AG04450 (cell line): ENCODE results near the gene MYO18B. TPM values are rescaled to one million over a fixed set of nuclear protein-coding genes. Genes with fewer than 3 reads are reported as not detected.

ENCODE experiments used
- CTCF ChIA-PET: fragments of 300-600, 350-600 bp; formaldehyde crosslinking; extraction: SDS; loops from one replicate; lab custom pipeline; 2022; ENCODE audit warnings: antibody characterized with exemption, inconsistent platforms; lab: Charles Lee
- POLR2A ChIA-PET: fragments of 350-600 bp; formaldehyde crosslinking; extraction: SDS; loops from one replicate; lab custom pipeline; 2021; ENCODE audit warnings: antibody characterized with exemption, inconsistent platforms; lab: Yijun Ruan, JAX
- DNase-seq: peaks from one replicate; pipeline ENCODE4 v3.0.0-alpha.2; 2011; ENCODE audit warnings: low read depth, low spot score
- H3K27ac ChIP-seq: one replicate; pipeline ENCODE4 v1.5.1; 2012; ENCODE audit warnings: low read depth, low read length, control low read depth
- H3K27me3 ChIP-seq: one replicate; pipeline ENCODE4 v1.6.0; 2012; ENCODE audit warnings: low read length; ENCODE audit not compliant: control insufficient read depth, insufficient read depth
- H3K4me3 ChIP-seq: 2 replicates; pipeline ENCODE4 v1.5.1; 2011; ENCODE audit warnings: mild to moderate bottlenecking, low read depth, low read length, control low read depth
- H3K9me3 ChIP-seq: 2 replicates; pipeline ENCODE4 v1.5.1; 2012; ENCODE audit warnings: low read length; ENCODE audit not compliant: control insufficient read depth, insufficient read depth
- polyA plus RNA-seq: library from polyadenylated mRNA; depleted of rRNA; stranded (reverse); fragments of >200 nt; gene quantifications from 2 replicates; pipeline ENCODE4 v1.2.3, GENCODE V29; 2011
- TF ChIP-seq, protein P1 (sequence below): IDR thresholded peaks from 2 replicates; pipeline ENCODE4 v1.5.1; 2011; ENCODE audit warnings: low read depth, low read length, control low read depth, inconsistent platforms

The MYO18B gene
- polyA plus RNA-seq, 1 experiment, result not detected

DNA sequence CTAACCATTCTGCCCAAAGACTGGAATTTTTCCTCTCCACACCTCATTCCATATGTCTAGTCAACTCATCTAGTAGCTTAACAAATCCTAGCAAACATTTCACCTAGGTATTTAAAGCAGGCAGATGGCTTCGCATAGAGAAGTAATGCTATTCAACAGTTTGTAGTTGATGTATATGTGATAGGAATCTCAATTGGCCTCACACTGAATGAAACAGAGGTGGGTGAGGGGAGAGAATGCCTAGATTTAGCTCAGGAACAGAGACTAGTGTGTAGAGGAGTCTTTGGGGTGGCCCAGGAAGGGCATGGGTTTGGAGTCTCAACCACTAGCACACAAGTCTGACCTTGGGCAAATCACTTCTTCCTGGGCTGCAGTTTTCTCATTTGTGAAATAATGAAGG, 196.2 kb downstream of the MYO18B start:
- no peak overlapping the region for H3K4me3 ChIP-seq
- H3K27me3 ChIP-seq, result no peaks in the 10 kb centered on the region
- ChIA-PET POLR2A (no interaction called here), CTCF (no interaction called here)
- DNase-seq, result no peak
- H3K27ac ChIP-seq, result no peak overlapping the region
- TF ChIP-seq, protein P1, sequence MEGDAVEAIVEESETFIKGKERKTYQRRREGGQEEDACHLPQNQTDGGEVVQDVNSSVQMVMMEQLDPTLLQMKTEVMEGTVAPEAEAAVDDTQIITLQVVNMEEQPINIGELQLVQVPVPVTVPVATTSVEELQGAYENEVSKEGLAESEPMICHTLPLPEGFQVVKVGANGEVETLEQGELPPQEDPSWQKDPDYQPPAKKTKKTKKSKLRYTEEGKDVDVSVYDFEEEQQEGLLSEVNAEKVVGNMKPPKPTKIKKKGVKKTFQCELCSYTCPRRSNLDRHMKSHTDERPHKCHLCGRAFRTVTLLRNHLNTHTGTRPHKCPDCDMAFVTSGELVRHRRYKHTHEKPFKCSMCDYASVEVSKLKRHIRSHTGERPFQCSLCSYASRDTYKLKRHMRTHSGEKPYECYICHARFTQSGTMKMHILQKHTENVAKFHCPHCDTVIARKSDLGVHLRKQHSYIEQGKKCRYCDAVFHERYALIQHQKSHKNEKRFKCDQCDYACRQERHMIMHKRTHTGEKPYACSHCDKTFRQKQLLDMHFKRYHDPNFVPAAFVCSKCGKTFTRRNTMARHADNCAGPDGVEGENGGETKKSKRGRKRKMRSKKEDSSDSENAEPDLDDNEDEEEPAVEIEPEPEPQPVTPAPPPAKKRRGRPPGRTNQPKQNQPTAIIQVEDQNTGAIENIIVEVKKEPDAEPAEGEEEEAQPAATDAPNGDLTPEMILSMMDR, result no peak
- H3K9me3 ChIP-seq, result peaks cover 29% of the 10 kb centered on the region

DNA sequence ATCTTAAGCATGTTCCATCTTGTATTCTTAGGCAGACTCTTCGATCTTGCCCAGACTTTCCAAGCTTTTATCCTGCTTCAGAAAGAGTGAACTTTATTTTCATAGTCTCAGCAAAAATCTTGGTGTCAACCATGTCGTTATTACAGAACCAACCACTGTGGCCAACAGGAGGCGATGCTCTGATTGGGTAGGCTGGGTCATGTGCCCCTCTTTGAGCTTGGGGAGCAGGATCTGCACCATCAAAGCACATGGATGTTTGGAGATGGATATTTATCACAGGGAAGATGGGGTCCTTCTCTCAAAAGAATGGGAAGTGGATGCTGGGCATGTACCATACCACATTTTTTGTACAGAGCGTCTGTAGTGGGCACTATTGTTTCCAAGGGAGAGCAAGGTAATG, 197.4 kb downstream of the MYO18B start:
- Histone ChIP-seq H3K27me3 (no peaks in the 10 kb centered on the region), H3K27ac (no peak overlapping the region), H3K9me3 (peaks cover 32% of the 10 kb centered on the region), H3K4me3 (no peak overlapping the region)
- POLR2A ChIA-PET, result no interaction called here
- CTCF ChIA-PET, result no interaction called here
- no peak for DNase-seq
- TF ChIP-seq, protein P1, result no peak

DNA sequence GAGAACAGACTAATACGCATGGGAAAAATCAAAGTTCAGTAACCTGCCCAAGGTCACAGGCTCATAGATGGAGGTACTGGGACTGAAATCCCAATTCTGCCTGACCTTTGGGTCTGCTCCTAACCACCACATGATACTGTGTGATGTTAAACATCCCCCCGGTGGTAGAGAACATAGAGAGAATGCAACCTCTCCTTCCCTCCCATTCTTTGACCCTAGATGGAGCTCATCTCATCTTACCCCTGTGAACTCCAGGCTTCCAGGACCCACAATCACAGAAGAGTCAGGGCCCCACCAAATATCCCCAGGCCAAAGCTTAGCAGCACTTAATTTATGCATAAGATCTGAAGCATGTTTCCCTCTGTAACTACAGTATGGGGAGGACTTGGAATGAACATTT, 198.5 kb downstream of the MYO18B start:
- no peaks in the 10 kb centered on the region for H3K27me3 ChIP-seq
- no peak overlapping the region for H3K27ac ChIP-seq
- TF ChIP-seq, protein P1, result no peak
- DNase-seq, result no peak
- ChIA-PET CTCF (no interaction called here), POLR2A (no interaction called here)
- H3K4me3 ChIP-seq, result no peak overlapping the region
- peaks cover 41% of the 10 kb centered on the region for H3K9me3 ChIP-seq

DNA sequence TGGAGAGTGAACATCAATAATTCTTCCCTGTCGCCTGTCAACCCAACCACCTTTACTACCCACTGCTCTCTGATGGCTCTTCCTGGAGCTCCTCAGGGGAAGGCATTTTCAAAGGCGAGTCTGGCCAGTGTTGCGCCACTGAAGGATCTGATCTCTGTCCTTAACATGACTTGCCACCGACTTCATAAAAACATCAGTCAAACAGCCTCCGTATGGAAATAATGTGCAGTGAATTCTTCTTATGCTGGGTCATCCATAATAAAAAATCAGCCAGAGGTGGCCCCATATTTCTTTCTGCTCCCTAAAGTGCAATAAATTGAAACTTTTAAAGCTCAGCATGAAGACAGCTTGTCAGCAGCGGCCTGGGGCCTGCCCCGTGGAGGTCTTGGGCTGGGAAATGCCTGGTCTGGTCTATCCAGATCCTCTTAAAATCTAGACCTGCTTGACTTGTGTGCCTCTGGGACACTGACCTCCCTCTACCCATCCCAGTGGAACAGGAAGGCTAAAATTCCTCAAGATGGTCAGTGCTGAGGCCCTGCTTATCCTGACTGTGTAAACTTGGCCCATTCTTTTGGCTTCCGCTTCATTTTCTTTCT, 199.5 kb downstream of the MYO18B start:
- no peak overlapping the region for H3K27ac ChIP-seq
- ChIA-PET POLR2A (no interaction called here), CTCF (no interaction called here)
- H3K9me3 ChIP-seq, result peaks cover 42% of the 10 kb centered on the region
- DNase-seq, result no peak
- no peak overlapping the region for H3K4me3 ChIP-seq
- H3K27me3 ChIP-seq, result no peaks in the 10 kb centered on the region
- TF ChIP-seq, protein P1, result no peak

DNA sequence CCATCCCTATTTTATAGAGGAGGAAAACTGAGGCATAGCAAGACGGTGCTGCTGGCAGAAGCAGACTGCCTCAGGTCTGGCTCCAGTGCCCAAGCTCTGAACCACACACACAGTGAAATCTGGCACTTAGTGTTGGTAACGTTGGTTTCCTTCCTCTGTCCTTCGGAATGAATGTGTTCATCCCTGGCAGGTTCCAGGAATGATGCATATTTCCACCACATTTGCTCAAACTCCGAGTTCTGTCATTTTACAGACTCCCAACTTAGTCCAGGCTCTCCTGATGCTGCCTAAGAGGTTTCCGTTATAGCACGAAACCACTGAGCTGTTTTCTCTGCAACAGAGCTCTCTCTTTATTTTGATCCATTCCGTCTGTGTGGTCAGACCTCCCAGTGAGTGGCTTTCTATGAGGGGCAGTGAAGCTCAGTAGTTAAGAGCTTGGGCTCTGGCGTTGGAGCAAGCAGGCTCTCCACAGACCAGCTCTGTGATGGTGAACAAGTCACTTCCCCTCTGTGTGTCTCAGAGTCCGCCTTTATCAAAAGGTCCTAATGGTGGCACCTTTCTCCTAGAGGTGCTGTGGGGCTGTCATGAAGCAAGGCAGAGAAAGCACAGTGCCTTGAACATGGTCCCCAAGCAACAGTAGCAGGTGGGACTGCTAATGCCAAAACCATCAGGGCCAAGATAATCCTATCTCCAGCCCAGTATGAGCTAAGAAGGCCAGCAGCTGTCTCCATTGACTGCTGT, 200.3 kb downstream of the MYO18B start:
- no peak overlapping the region for H3K27ac ChIP-seq
- no peak for DNase-seq
- H3K27me3 ChIP-seq, result no peaks in the 10 kb centered on the region
- no peak overlapping the region for H3K4me3 ChIP-seq
- POLR2A ChIA-PET, result no interaction called here
- TF ChIP-seq, protein P1, result no peak
- peaks cover 39% of the 10 kb centered on the region for H3K9me3 ChIP-seq
- CTCF ChIA-PET, result no interaction called here
